HG03039 (cell line): ENCODE data around the gene SPTB.

Experiments
- ATAC-seq: cut with Tn5 transposase; IDR thresholded peaks from one replicate; pipeline ENCODE4 v1.9.1; 2021; ENCODE audit warnings: mild to moderate bottlenecking, moderate library complexity; ENCODE audit not compliant: unreplicated experiment

SPTB gene

GRCh38 chr14:64701660-64702059 is 178.0 kb downstream of the SPTB start:
- no peak for ATAC-seq

- ATAC-seq, result no peak
Observed at GRCh38 chr14:64700894-64701293, 178.8 kb downstream of the SPTB start.

GRCh38 chr14:64700290-64700689 is 179.4 kb downstream of the SPTB start:
- ATAC-seq, result no peak

GRCh38 chr14:64698903-64699302 is 180.8 kb downstream of the SPTB start:
- no peak for ATAC-seq

GRCh38 chr14:64696355-64696857 is 183.3 kb downstream of the SPTB start:
- ATAC-seq, result no peak
